Activated CD8-positive, alpha-beta memory T cell treated with anti-CD3 and anti-CD28 coated beads for 36 hours (primary cell): ENCODE measurements around the gene KRTAP13-2. TPM values are rescaled to one million over a fixed set of nuclear protein-coding genes. Genes with fewer than 3 reads are reported as not detected.

Experiments
- CTCF ChIA-PET: fragments of 350-600 bp; sonication (Branson Sonifier 250); formaldehyde crosslinking; loops from one replicate; lab custom pipeline; 2021; ENCODE audit warnings: antibody characterized with exemption; lab: Charles Lee
- POLR2A ChIA-PET: fragments of 350-600 bp; sonication (Branson Sonifier 250); formaldehyde crosslinking; loops from one replicate; lab custom pipeline; 2021; ENCODE audit warnings: antibody characterized with exemption; lab: Charles Lee
- total RNA-seq, 2 experiments: library from RNA; stranded (reverse); gene quantifications; one replicate each; pipeline ENCODE4 v1.2.3, GENCODE V29; 2021

KRTAP13-2 gene
- total RNA-seq = not detected

- CTCF ChIA-PET = no interaction called here
- POLR2A ChIA-PET = no interaction called here
Observed at GRCh38 chr21:30372139-30372770, at the start of gene KRTAP13-2. Gene KRTAP13-2, minus strand, starts transcription at chr21:30372271. Its CDS starts 58 bp downstream, at chr21:30372213.

GRCh38 chr21:30415993-30416392 is 43.9 kb upstream of the KRTAP13-2 start:
- POLR2A ChIA-PET = no interaction called here
- CTCF ChIA-PET = no interaction called here

- ChIA-PET POLR2A (no interaction called here), CTCF (no interaction called here)
Observed at GRCh38 chr21:30408782-30409494, 36.9 kb upstream of the KRTAP13-2 start.

- CTCF ChIA-PET = no interaction called here
- POLR2A ChIA-PET = no interaction called here
Observed at GRCh38 chr21:30395731-30396130, 23.7 kb upstream of the KRTAP13-2 start, which contains the start of gene KRTAP13-1. Gene KRTAP13-1, plus strand, starts transcription at chr21:30396031. Its CDS starts 56 bp downstream, at chr21:30396087.

GRCh38 chr21:30391492-30392025 is 19.5 kb upstream of the KRTAP13-2 start:
- ChIA-PET POLR2A (no interaction called here), CTCF (no interaction called here)

- CTCF ChIA-PET = no interaction called here
Observed at GRCh38 chr21:30382201-30382600, 10.1 kb upstream of the KRTAP13-2 start.

GRCh38 chr21:30355906-30356305 is 16.2 kb downstream of the KRTAP13-2 start:
- ChIA-PET POLR2A (no interaction called here), CTCF (interaction anchor here (0.7 kb wide), 1 partner anchor 14 kb away, joined by 3 read pairs; no protein-coding TSS in a partner anchor)

More at GRCh38 chr21:30382201-30382600, 10.1 kb upstream of the KRTAP13-2 start:
- POLR2A ChIA-PET = no interaction called here

- ChIA-PET CTCF (no interaction called here), POLR2A (no interaction called here)
Observed at GRCh38 chr21:30354308-30355005, 17.6 kb downstream of the KRTAP13-2 start.

GRCh38 chr21:30351534-30351933 is 20.5 kb downstream of the KRTAP13-2 start:
- POLR2A ChIA-PET = no interaction called here
- CTCF ChIA-PET = no interaction called here

- CTCF ChIA-PET = no interaction called here
- POLR2A ChIA-PET = no interaction called here
Observed at GRCh38 chr21:30349572-30349971, 22.5 kb downstream of the KRTAP13-2 start.

- CTCF ChIA-PET = no interaction called here
- POLR2A ChIA-PET = no interaction called here
Observed at GRCh38 chr21:30348506-30348905, 23.6 kb downstream of the KRTAP13-2 start, which contains the start of gene KRTAP23-1. Gene KRTAP23-1, minus strand, starts transcription at chr21:30348606. Its CDS starts 0 bp downstream, at chr21:30348606.

- CTCF ChIA-PET = no interaction called here
- POLR2A ChIA-PET = no interaction called here
Observed at GRCh38 chr21:30345014-30345413, 27.1 kb downstream of the KRTAP13-2 start.

GRCh38 chr21:30340714-30341573 is 31.1 kb downstream of the KRTAP13-2 start:
- ChIA-PET POLR2A (no interaction called here), CTCF (interaction anchor here (0.6 kb wide), 1 partner anchor 15 kb away, joined by 3 read pairs; no protein-coding TSS in a partner anchor)

GRCh38 chr21:30338717-30339116 is 33.4 kb downstream of the KRTAP13-2 start:
- POLR2A ChIA-PET = no interaction called here
- CTCF ChIA-PET = no interaction called here

GRCh38 chr21:30337772-30338171 is 34.3 kb downstream of the KRTAP13-2 start:
- ChIA-PET POLR2A (interaction anchor here (0.6 kb wide), 1 partner anchor 105 kb away, joined by 3 read pairs; no protein-coding TSS in a partner anchor), CTCF (no interaction called here)

GRCh38 chr21:30337276-30337744 is 34.8 kb downstream of the KRTAP13-2 start, which contains the start of gene KRTAP27-1:
Gene KRTAP27-1, minus strand, starts transcription at chr21:30337694. Its CDS starts 26 bp downstream, at chr21:30337668.
- CTCF ChIA-PET = no interaction called here
- POLR2A ChIA-PET = interaction anchor here (0.6 kb wide), 1 partner anchor 106 kb away, joined by 3 read pairs; no protein-coding TSS in a partner anchor

- POLR2A ChIA-PET = no interaction called here
- CTCF ChIA-PET = no interaction called here
Observed at GRCh38 chr21:30336596-30336995, 35.5 kb downstream of the KRTAP13-2 start.

- POLR2A ChIA-PET = no interaction called here
- CTCF ChIA-PET = no interaction called here
Observed at GRCh38 chr21:30333736-30334135, 38.3 kb downstream of the KRTAP13-2 start.
